PC-9 (cell line): ENCODE data around the gene DAPK1.

Source experiments
- CTCF ChIP-seq: fragments of 200-600 bp; sonication (generic); conservative IDR thresholded peaks from 2 replicates; pipeline ENCODE4 v1.6.1; 2017; ENCODE audit warnings: mixed run types, antibody characterized with exemption, mild to moderate bottlenecking, moderate library complexity
- EZH2 ChIP-seq: fragments of 200-600 bp; sonication (generic); IDR thresholded peaks from 2 replicates; pipeline ENCODE4 v1.8.0; 2017; ENCODE audit warnings: antibody characterized with exemption, low read depth

GRCh38 chr9:87741891-87742290 lies 244.2 kb downstream of the DAPK1 start:
- TF ChIP-seq CTCF = no peak
- no peak for TF ChIP-seq EZH2
